ENCODE results near the gene PPP6R1.

The PPP6R1 gene, protein sequence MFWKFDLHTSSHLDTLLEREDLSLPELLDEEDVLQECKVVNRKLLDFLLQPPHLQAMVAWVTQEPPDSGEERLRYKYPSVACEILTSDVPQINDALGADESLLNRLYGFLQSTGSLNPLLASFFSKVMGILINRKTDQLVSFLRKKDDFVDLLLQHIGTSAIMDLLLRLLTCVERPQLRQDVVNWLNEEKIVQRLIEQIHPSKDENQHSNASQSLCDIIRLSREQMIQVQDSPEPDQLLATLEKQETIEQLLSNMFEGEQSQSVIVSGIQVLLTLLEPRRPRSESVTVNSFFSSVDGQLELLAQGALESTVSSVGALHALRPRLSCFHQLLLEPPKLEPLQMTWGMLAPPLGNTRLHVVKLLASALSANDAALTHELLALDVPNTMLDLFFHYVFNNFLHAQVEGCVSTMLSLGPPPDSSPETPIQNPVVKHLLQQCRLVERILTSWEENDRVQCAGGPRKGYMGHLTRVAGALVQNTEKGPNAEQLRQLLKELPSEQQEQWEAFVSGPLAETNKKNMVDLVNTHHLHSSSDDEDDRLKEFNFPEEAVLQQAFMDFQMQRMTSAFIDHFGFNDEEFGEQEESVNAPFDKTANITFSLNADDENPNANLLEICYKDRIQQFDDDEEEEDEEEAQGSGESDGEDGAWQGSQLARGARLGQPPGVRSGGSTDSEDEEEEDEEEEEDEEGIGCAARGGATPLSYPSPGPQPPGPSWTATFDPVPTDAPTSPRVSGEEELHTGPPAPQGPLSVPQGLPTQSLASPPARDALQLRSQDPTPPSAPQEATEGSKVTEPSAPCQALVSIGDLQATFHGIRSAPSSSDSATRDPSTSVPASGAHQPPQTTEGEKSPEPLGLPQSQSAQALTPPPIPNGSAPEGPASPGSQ

DNA sequence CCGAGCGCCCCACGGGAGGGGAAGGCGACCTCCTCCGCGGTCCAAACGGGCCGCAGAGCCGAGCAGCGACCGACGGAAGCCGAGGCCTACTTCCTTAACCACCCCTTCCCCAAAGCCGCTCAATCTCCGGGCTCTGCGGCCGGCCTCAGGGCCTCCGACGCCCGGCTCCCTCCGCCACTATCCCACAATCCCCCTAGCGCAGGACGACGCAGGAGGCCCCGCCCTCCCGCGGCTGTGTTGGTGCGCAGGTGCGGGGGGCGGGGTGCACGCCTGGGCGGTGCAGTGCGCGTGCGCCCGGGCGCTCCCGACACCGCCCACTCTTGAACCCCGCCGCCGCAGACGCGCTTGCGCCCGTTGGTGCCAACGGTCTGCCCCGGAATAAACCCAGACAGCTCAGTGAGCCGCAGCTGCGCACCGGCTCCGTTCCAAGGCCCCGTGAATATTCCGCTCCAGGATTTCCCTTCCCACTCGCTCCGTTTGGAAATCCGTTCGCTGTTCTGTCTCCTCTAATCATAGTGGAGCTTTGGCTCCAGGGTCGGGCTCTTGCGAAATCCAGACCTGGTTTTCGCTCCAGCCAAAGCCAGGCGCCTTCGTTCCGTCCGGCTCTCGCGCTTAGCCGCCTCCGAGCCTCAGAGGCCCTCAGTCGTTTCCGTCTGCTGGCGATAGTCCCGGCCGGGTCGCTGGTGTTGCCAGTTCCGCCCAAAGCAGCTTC is at the start of gene PPP6R1:
Gene PPP6R1, minus strand, starts transcription at position 190 of the 712 bp plus-strand sequence. CDS start 11,914 bp downstream, outside the sequence.
- peak; percentile 100 for DNase-seq (ENCODE audit: low read depth)

DNA sequence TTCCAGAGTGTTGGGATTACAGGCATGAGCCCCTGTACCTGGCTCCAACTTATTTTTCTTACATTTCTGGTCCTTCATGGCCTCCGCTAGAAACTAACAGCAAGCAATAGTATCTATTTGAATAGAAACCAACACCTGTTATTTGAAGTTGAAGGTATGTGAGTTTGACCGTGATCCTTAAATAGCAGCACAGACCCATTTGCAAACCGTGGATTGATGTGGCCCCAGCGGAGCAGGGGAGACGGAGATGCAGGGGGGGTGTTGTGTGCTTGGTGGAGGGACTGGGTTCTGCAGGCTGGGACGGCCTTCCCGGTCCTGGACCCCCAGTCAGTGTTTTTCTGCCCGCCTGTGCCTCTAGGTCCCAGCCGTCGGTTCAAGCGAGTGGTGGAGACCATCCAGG is 49.5 kb upstream of the PPP6R1 start:
- no peak for DNase-seq (ENCODE audit: low read depth)

DNA sequence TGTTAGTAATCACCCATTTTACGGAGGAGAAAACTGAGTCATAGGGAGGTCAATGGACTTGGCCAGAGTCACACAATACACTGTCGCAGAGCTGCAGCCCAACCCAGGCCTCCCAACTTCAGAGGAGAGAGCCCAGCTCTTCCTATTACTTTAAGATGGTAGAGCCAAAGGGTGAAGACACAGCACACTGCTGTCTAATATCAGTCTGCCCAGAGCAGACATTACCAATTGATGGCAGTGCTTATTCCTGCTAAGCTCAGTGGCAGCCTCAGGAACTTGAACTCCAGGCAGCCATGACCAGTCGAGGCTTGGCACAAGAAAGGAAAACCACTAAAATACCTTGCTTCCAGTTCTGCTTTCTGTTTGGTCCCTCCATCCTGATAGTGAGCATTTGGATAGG is 47.9 kb upstream of the PPP6R1 start:
- no peak for DNase-seq (ENCODE audit: low read depth)

DNA sequence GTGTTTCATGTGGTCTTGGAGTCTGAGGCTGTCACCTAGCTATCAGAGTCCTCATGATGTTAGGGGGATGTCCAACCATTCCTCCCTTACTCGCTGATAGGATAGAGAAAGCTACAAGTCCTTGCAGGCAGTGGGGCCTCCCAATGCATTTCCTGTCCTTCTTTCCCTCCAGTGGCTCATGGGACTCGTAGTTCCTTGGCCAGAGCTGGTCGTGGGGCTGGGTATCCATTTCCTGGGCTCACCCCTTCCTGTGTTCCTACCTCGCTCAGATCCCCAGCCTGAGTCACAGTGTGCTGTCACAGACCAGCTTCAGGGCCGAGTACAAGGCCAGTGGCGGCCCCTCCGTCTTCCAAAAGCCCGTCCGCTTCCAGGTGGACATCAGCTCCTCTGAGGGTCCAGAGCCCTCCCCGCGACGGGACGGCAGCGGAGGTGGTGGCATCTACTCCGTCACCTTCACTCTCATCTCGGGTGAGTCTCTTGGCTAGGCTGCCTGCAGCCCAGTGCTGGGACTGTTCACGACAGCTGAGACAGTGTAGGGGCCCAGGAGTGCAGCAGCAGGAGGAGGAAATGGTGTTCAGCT is 47.3 kb upstream of the PPP6R1 start:
- DNase-seq (ENCODE audit: low read depth) = no peak

DNA sequence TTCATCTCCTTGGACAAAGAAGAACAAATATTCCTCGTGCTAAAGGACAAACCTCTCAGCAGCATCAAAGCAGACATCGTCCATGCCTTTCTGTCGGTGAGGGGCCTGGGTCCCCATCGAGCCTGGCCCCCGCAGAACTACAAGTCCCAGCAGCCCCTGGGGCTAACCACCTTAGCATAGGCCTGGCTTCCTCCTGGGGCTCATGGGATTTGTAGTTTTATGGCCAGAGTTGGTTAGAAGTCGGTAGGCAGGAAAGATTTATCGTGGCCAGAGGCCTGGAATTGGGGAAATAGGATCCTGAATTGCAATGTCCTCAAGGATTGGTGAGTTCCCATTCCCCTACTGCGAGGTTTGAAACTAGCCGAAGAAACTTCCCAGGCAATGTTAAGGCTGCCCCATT is 46.7 kb upstream of the PPP6R1 start:
- no peak for DNase-seq (ENCODE audit: low read depth)

DNA sequence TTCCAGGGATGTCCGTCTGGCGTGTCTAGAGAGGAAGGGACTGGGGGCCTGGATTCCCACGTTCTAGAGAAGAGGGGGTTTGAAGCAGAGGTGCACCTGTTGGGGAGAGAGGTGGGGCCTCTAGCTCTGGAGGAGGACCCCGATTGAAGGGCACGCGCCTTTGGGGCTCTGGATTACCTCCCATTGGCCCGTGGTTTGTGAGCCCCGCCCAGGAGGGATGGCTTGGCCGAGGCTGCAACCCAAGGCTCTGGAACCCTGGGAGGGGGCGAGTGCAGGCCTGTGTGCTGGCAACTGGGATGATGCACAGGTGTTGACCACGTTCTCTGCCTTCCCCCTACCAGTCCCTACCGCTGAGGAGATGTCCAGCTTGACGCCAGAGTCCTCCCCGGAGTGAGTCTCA is 46.2 kb upstream of the PPP6R1 start:
- no peak for DNase-seq (ENCODE audit: low read depth)

DNA sequence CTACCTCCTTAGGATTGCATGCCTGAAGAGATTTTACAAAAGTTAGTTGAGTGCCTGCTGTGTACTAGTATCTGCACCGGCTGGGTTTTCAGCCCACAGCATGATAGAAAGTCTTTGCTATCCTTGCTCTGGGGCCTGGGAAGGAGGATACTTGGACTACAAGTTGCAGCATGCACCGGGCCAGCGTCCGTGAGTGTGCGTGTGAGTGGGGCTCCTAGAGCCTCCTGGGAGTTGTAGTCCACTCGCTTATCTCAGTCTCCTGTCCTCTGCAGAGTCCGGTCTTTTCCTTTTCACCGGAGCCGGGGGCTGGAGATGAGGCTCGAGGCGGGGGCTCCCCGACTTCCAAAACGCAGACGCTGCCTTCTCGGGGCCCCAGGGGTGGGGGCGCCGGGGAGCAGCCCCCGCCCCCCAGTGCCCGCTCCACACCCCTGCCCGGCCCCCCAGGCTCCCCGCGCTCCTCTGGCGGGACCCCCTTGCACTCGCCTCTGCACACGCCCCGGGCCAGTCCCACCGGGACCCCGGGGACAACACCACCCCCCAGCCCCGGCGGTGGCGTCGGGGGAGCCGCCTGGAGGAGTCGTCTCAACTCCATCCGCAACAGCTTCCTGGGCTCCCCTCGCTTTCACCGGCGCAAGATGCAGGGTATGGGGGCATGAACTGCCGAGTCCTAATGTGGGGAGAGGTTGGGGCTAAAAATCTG is 45.6 kb upstream of the PPP6R1 start:
- DNase-seq (ENCODE audit: low read depth) = no peak

DNA sequence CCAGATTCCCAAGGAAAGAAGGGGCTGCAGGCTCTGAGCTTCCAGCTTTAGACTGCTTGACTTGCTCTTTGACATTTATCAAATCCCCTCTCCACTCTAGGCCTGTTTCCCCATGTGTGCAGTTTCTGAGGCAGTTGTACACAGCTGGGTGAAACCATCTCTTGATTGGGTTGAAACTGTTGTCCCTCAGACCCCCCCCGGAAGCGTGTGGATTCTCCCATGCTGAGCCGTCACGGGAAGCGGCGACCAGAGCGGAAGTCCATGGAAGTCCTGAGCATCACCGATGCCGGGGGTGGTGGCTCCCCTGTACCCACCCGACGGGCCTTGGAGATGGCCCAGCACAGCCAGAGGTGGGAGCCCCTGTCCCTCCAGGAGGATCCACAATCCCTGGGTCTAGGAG is 44.7 kb upstream of the PPP6R1 start:
- DNase-seq (ENCODE audit: low read depth) = no peak

DNA sequence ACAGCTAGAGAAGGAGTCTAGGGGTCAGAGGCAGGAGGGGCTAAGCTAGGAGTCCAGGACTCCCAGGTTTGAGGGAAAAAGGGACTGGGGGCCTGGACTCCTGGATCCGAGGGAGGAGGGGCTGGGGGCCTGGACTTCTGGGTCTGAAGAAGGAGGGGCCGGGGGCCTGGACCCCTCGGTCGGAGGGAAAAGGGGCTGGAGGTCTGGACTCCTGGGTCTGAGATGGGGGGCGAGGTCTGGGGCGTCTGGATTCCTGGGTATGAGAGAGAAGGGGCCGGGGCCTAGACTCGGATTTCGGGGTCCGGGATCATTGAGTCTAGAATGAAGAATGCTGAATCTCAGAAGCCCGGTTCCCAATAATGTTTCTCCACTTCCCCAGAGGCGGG is 43.5 kb upstream of the PPP6R1 start:
- no peak for DNase-seq (ENCODE audit: low read depth)

DNA sequence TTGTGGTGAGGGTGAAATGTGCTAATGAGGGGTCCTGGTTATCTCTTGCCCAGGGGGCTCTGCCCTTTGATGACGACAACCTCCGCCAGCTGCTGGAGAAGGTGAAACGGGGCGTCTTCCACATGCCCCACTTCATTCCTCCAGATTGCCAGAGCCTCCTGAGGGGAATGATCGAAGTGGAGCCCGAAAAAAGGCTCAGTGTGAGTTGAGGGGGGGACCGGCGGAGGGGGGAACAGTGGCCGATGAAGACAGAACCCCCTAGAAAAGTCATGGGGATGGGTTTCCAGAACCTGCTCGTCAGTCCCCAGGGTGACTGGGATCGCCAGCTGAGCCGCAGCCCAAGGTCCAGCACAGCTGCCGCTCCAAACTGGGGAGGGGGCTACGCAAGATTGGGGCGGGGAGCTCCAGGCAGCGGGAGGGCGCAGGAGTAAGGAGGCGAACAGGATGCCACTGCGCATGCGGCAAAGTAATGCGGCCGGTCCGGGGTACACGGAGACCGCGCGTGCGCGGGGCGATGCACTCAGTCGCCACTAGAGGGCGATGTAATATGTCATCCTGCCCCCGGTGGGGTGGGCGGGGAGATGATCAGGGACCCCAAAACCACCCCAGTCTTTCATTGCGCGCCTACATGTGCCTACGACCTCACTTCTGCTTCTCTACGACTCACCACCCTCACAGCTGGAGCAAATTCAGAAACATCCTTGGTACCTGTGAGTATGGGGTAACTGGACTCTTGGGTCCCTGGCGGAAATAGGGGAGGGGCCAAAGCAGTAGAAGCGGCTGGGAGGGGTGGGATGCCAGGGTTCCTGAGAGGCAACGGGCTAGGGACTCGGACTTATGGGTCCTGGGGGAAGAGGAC is 42.9 kb upstream of the PPP6R1 start:
- peak; percentile 53 for DNase-seq (ENCODE audit: low read depth)

DNA sequence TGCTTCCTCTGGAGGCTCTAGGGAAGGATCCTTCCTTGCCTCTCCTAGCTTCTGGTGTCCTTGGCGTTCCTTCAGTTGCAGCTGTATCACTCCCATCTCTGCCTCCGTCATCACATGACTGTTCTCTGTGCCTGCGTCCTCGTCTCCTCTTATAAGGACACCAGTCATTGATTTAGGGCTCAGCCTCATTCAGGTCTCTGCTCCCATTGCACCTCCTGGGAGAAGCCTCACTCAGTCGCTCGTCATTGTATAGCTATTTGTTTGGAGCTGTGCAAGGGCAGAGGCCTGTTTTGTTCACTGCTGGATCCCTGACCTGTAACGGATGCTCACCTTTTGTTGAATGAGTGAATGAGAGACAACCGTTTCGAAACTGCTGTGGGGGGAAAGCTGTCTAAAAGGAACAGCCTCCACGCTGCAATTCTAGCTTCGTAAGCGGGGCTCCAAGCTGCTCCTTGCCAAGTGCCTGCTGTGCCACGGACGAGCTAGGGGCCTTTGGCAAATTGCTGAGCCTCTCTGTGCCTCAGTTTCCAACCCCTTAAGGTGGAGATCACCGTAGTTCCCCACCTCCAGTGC is 42.2 kb upstream of the PPP6R1 start:
- no peak for DNase-seq (ENCODE audit: low read depth)

DNA sequence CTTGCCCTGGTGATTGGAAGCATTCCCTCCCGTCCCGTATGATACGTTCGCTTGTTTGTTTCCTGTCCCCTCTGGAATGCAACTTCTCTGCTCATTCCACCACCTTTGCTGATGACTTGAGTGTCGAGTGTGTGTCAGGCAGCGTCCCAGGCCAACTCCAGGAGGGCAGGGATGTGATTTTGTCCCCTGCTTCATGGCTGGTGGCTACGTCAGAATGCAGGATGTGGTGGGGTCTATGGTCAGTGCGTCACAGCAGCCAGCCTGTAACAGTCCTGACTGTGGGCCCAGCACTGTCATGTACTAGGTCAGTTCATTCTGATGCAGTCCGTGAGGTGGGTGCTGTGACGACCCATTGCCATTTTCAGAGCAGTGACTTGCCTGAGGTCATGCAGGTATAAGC is 41.2 kb upstream of the PPP6R1 start:
- no peak for DNase-seq (ENCODE audit: low read depth)

DNA sequence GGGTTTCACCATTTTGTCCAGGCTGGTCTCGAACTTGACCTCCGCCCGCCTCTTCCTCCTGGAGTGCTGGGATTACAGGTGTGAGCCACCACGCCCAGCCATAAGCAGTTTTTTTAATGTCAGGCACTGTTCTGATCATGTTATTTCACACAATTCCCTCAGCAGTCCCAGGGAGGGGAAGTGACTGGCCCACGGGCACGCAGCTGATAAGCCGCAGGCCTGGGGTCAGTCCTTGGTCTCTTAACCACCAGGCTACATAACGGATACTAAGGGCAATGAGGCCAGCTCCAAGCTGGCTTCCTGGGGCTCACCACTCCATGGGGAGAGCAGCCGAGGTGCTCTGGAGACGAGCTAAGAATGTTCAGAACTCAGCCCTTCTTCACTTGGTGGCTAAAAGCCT is 38.5 kb upstream of the PPP6R1 start:
- no peak for DNase-seq (ENCODE audit: low read depth)

DNA sequence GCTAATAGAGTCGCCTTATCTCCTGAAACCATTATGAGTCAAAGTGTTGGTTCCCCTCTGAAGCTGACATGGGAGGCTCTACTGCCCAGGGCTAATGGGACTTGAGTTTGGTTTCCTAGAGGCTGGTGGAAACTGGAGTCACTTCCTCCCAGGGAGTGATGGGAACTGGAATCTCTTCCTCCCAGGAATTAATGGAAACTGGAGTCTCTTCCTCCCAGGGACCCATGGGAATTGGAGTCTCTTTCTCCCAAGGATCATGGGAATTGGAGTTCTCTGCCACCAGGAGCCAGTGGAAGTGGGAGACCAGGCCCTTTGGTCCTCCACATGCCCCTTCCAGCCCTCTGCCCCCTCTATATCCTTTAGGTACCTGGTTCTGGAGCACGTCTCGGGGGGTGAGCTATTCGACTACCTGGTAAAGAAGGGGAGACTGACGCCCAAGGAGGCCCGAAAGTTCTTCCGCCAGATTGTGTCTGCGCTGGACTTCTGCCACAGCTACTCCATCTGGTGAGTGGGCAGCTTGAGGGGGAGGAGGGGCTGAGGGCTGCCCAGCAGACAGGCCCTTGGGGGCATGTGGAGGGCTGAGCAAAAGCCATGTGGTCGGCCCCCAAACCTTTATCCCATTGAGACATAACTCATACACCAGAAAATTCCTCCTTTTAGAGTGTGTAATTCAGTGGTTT is 30.4 kb upstream of the PPP6R1 start:
- DNase-seq (ENCODE audit: low read depth) = no peak

DNA sequence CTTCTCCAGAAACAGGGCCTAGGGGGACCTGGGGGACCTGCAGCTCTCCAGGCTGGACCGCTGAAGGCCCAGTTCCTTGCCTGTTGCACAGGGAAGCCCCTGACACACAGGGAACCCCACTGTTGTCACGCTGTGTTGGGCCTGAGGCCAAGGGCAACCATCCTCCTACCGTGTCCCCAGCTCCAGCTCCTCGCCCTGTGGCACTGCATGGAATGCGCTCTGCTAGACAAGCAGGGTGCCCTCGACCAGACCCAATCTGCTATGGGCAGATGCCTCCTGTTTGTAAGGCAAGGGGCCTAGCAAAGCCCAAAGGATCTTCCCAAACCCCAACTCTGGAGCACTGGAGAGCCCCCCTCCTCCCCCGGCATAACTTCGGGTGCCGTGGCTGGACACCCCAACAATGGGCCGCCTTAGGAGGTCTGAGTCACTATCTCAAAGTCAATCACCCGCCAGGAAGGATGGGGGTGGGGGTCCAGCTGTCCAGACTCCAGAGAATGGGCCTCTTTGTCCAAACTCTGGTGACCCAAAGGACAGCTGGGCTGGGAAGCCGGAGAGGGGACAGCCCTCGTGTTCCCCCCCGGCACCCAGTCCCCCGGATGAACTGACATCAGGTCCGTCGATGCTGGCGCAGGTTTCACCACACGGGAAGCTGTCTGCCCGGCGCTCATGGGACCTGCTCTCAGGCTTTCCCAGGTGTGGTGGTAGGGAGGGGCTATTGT is 28.7 kb upstream of the PPP6R1 start:
- DNase-seq (ENCODE audit: low read depth) = no peak

DNA sequence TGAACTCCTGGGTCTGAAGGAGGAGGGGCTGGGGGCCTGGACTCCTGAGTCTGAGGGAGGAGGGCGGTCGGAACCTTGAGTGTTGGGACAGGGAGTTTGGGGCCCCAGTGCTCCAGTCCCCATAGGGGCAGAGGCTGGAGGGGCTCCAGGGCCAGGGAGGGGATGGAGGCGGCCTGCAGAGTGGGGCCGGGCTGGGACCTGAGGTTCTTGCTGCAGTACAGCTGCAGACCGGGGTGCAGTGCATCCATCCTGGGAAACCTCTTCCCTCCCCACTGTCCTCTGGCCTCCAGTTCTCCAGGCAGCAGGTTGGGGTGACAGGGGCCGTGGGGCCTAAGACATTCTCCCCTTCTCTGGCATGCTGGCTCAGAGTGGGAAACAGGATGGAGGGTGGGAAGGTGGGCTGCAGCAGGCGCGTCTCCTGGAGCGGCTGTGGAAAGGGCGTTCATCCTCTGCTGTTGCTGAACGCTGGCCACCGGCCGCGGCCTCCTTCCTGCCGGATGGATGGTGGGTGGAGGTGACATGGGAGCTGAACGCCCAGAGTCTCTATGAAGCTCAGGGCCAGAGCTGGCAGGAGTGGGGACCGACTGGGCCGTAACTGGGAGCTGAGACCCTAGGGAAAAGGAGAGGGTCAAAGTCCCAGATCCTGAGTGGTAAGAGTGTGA is 26.5 kb upstream of the PPP6R1 start:
- DNase-seq (ENCODE audit: low read depth) = no peak

DNA sequence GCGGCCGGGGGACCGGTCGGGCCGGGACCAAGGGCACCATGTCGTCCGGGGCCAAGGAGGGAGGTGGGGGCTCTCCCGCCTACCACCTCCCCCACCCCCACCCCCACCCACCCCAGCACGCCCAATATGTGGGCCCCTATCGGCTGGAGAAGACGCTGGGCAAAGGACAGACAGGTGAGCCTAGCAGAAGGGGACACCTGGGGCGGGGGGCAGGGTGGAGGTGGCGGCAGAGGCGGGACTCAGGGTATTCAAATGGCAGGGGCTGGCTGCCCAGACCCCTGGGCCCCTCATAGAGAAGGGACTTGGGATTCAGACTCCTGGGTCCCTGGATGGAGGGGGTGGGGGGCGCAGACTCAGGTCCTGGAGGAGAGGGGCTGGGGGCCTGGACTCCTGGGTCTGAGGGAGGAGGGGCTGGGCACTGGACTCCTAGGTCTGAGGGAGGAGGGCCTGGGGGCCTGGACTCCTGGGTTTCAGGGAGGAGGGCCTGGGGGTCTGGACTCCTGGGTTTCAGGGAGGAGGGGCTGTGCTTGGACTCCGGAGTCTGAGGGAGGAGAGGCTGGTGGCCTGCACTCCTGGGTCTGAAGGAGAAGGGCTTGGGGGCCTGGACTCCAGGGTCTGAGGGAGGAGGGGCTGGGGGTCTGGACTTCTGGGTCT is 25.7 kb upstream of the PPP6R1 start:
- DNase-seq (ENCODE audit: low read depth) = no peak
